HepG2 (cell line): ENCODE results near the gene C17orf58. TPM values are rescaled to one million over a fixed set of nuclear protein-coding genes. Genes with fewer than 3 reads are reported as not detected.

Experiments
- ARID5B ChIP-seq: IDR thresholded peaks from 2 replicates; pipeline ENCODE4 v1.4.0; 2020; ENCODE audit warnings: mild to moderate bottlenecking, missing genetic modification reagents
- ASH2L ChIP-seq: fragments of 300-600, 200-600 bp; sonication (generic); IDR thresholded peaks from 2 replicates; pipeline ENCODE4 v1.7.0; 2017; ENCODE audit warnings: low read depth, mild to moderate bottlenecking, moderate library complexity, mixed read lengths, low read length; ENCODE audit not compliant: insufficient read length
- GTF3A ChIP-seq: sonication (generic); formaldehyde crosslinking; conservative IDR thresholded peaks from 2 replicates; pipeline ENCODE4 v1.4.0; 2020; ENCODE audit warnings: mild to moderate bottlenecking, missing genetic modification reagents
- HNF4A ChIP-seq: sonication (generic); formaldehyde crosslinking; IDR thresholded peaks from 2 replicates; pipeline ENCODE4 v1.4.0; 2020; ENCODE audit warnings: missing genetic modification reagents
- HNRNPL ChIP-seq: fragments of 200-400 bp; formaldehyde crosslinking; IDR thresholded peaks from 2 replicates; pipeline ENCODE4 v1.6.1; 2017; ENCODE audit warnings: mild to moderate bottlenecking, low read depth, low read length
- HOXA9 ChIP-seq: sonication (generic); formaldehyde crosslinking; IDR thresholded peaks from 2 replicates; pipeline ENCODE4 v1.8.1; 2022; ENCODE audit warnings: missing genetic modification reagents, mild to moderate bottlenecking, moderate library complexity, borderline replicate concordance
- KLF12 ChIP-seq: sonication (generic); formaldehyde crosslinking; IDR thresholded peaks from 2 replicates; pipeline ENCODE4 v1.4.0; 2020; ENCODE audit warnings: missing genetic modification reagents, borderline replicate concordance
- KLF13 ChIP-seq: sonication (generic); formaldehyde crosslinking; IDR thresholded peaks from 2 replicates; pipeline ENCODE4 v1.4.0; 2020; ENCODE audit warnings: mild to moderate bottlenecking, missing genetic modification reagents
- MAZ ChIP-seq, 2 experiments: sonication (generic) in 1 of 2; formaldehyde crosslinking in 1 of 2; IDR thresholded peaks; 2 replicates each; pipeline versions ENCODE4 v1.5.0 to v1.6.1; 2012 to 2020; ENCODE audit warnings: low read depth in 2 of 2, mild to moderate bottlenecking in 2 of 2, borderline replicate concordance in 1 of 2, improper control_type of control experiment in 1 of 2, low read length in 1 of 2, missing genetic modification reagents in 1 of 2, moderate library complexity in 1 of 2
- RFXAP ChIP-seq: sonication (generic); formaldehyde crosslinking; IDR thresholded peaks from 2 replicates; pipeline ENCODE4 v1.4.0; 2020; ENCODE audit warnings: missing genetic modification reagents, borderline replicate concordance
- SNAPC2 ChIP-seq: sonication (generic); formaldehyde crosslinking; IDR thresholded peaks from 2 replicates; pipeline ENCODE4 v1.8.1; 2022; ENCODE audit warnings: mild to moderate bottlenecking, missing genetic modification reagents
- THAP9 ChIP-seq: sonication (generic); formaldehyde crosslinking; IDR thresholded peaks from 2 replicates; pipeline ENCODE4; 2020; ENCODE audit warnings: missing genetic modification reagents, mild to moderate bottlenecking, borderline replicate concordance
- ZNF205 ChIP-seq: IDR thresholded peaks from 2 replicates; pipeline ENCODE4 v1.6.1; 2018; ENCODE audit warnings: missing biosample characterization, missing genetic modification reagents
- ZNF256 ChIP-seq: sonication (generic); formaldehyde crosslinking; conservative IDR thresholded peaks from 2 replicates; pipeline ENCODE4 v1.4.0; 2020; ENCODE audit warnings: missing genetic modification reagents
- ZNF33A ChIP-seq: sonication (generic); formaldehyde crosslinking; IDR thresholded peaks from 2 replicates; pipeline ENCODE4 v1.5.1; 2020; ENCODE audit warnings: missing genetic modification reagents, mild to moderate bottlenecking, moderate library complexity, borderline replicate concordance
- ZNF362 ChIP-seq: sonication (generic); formaldehyde crosslinking; IDR thresholded peaks from 2 replicates; pipeline ENCODE4 v1.4.0; 2020; ENCODE audit warnings: missing genetic modification reagents, mild to moderate bottlenecking, borderline replicate concordance
- ZNF383 ChIP-seq: sonication (generic); formaldehyde crosslinking; IDR thresholded peaks from 2 replicates; pipeline ENCODE4 v1.4.0; 2020; ENCODE audit warnings: missing genetic modification reagents, mild to moderate bottlenecking, borderline replicate concordance
- ZSCAN29 ChIP-seq: sonication (generic); formaldehyde crosslinking; conservative IDR thresholded peaks from 2 replicates; pipeline ENCODE4 v1.4.0; 2020; ENCODE audit warnings: mild to moderate bottlenecking, missing genetic modification reagents
- polyA plus RNA-seq, 8 experiments: library from polyadenylated mRNA; depleted of rRNA in 3 of 8; stranded (reverse) in 7 of 8; unstranded in 1 of 8; fragments of >200 nt; fragmentation: Illumina TruSeq in 4 of 8; extraction: Trizol in 4 of 8; gene quantifications; 2 replicates each; pipeline versions ENCODE4 v1.2.1 to v1.2.3, GENCODE V29; 2011 to 2016; ENCODE audit warnings: low read depth in 4 of 8, missing spikeins in 1 of 8, mixed read lengths in 1 of 8; ENCODE audit not compliant: insufficient read depth in 1 of 8
- total RNA-seq, 5 experiments: library from RNA; depleted of rRNA; stranded (reverse); fragments of >200 nt; fragmentation: Illumina TruSeq; extraction: Trizol; gene quantifications; 2 replicates each; pipeline ENCODE4 v1.2.3, GENCODE V29; 2016; ENCODE audit warnings: low read depth in 1 of 5

Gene C17orf58
- total and polyA plus RNA-seq, 2 of the 13 experiments (the other 11 are each of a cell fraction or from before 2014, with no cell fraction given) = 15.6 to 15.8 TPM

GRCh38 chr17:68035523-68036303 is 39.4 kb upstream of the C17orf58 start, which contains the start of gene KPNA2 (continued):
- TF ChIP-seq ARID5B = peak; percentile 30
- TF ChIP-seq ZNF383 (CRISPR knock-in tag) = no peak
- peak; percentile 24; the same call in 1 of the 2 replicates for TF ChIP-seq ZNF256 (CRISPR knock-in tag)
- TF ChIP-seq SNAPC2 (CRISPR knock-in tag) = peak; percentile 91
- no peak for TF ChIP-seq KLF13 (CRISPR knock-in tag)
- 0 out of 2 replicates have a peak, but pooled peaks have one; percentile 54 for TF ChIP-seq ZSCAN29 (CRISPR knock-in tag)
- peak; percentile 75 for TF ChIP-seq KLF12 (CRISPR knock-in tag)
- TF ChIP-seq RFXAP = peak; percentile 83
- TF ChIP-seq HNF4A (CRISPR knock-in tag) = peak; percentile 57
- TF ChIP-seq HNRNPL = peak; percentile 37; the same call in 1 of the 2 replicates
- no peak; the same call in 1 of the 2 replicates for TF ChIP-seq ZNF205 (CRISPR knock-in tag)
- peak; percentile 73; the same call in 1 of the 2 replicates for TF ChIP-seq ZNF33A (CRISPR knock-in tag)
- TF ChIP-seq ASH2L = peak; percentile 97
- TF ChIP-seq MAZ (IDR thresholded peaks at IDR 0.05; ENCODE audit: borderline replicate concordance, low read depth, low read length) = peak; percentile 97; the same call in 1 of the 2 replicates
- peak; percentile 90 for TF ChIP-seq MAZ (CRISPR knock-in tag; IDR thresholded peaks at IDR 0.05; ENCODE audit: low read depth)
- TF ChIP-seq HOXA9 (CRISPR knock-in tag) = peak; percentile 92; the same call in 1 of the 2 replicates
- TF ChIP-seq ZNF362 (CRISPR knock-in tag) = peak; percentile 100
- TF ChIP-seq GTF3A (CRISPR knock-in tag) = 0 out of 2 replicates have a peak, but pooled peaks have one; percentile 60
- peak; percentile 90 for TF ChIP-seq THAP9 (CRISPR knock-in tag)
